ENCODE results near the gene FARP1.

DNA sequence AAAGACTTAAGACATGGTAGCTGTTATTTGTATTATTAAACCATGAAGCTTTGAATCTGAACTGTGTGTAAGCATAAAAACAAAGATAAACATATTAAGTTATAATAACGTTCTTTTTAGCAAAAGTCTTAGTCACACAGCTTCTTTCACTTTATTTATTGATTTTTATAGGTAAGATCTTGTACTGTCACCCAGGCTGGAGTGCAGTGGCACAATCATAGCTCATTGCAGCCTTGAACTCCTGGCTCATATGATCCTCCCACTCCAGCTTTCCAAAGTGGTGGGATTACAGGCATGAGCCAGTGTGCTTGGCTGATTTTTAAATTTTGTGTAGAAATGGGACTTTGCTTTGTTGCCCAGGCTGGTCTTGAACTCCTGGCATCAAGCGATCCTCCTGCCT is 13.4 kb downstream of the FARP1 start:
- TF ChIP-seq CTCF (IDR thresholded peaks at IDR 0.05): no peak
- no peak for TF ChIP-seq POLR2A (IDR thresholded peaks at IDR 0.05)

Data from body of pancreas (tissue), 4 donors.